ENCODE results near the gene PSD.

DNA sequence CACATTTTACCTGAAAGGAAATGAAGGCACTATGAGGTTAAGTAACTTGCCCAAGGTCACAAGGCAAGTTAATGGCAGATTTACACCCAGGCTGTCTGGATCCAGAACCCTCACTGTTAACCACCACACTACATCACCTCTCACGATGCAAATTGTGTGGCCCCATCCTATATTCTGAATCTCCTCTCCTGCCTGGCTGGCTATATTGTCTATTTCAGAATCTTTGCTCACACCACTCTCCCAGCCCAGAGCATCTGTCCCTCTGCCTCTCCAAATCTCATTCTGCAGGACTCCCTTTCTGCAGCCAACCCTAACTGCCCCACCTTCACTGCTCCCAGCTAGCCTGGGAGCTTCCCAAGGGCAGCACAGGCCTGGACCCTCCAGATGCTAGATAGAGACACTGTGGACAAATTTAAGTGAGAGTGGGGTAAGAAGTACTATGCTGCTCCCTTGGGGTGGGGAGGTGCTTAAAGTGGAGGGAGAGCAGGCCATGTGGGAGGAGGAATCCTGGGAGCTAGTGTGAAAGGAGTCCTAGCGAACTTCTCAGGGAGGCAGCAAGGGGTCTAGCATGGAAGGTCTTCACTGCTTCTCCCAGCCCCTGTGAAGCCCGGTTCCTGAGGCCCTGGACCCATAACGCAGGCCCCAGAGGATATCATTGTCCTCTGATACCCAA, 13.0 kb upstream of the PSD start:
- TF ChIP-seq POLR2A (IDR thresholded peaks at IDR 0.05) (no peak), POLR2AphosphoS5 (IDR thresholded peaks at IDR 0.05) (no peak)
